ENCODE measurements around the gene IGF1R.

GRCh38 chr15:98842973-98843285 is 194.6 kb downstream of the IGF1R start:
- TF ChIP-seq POLR2A (IDR thresholded peaks at IDR 0.05) (no peak), CTCF (IDR thresholded peaks at IDR 0.05) (no peak)

All from suprapubic skin (tissue), 3 donors.